ENCODE measurements around the gene SLC26A5.

Gene SLC26A5

GRCh38 chr7:103391976-103392375, 54.0 kb downstream of the SLC26A5 start:
- H3K9me3 ChIP-seq (ENCODE audit: control insufficient read depth, low read length), result no peaks in the 10 kb centered on the region
- H2AFZ ChIP-seq, result no peak overlapping the region
- no peaks in the 10 kb centered on the region for H3K27me3 ChIP-seq (ENCODE audit: control insufficient read depth, insufficient read depth, low read length)
- H3K4me3 ChIP-seq (ENCODE audit: low read depth, low read length), result no peak overlapping the region
- TF ChIP-seq CTCF (IDR thresholded peaks at IDR 0.05), result no peak
- H3K9ac ChIP-seq, result no peak overlapping the region
- no peaks in the 10 kb centered on the region for H3K79me2 ChIP-seq
- no peak overlapping the region for H3K27ac ChIP-seq
- no peaks in the 10 kb centered on the region for H3K36me3 ChIP-seq (ENCODE audit: control insufficient read depth, insufficient read depth, low read length)
- H3K4me1 ChIP-seq, result no peaks in the 10 kb centered on the region
- no peak overlapping the region for H3K4me2 ChIP-seq (ENCODE audit: low read length)

- no peak for TF ChIP-seq CTCF (IDR thresholded peaks at IDR 0.05)
- Histone ChIP-seq H3K27me3 (ENCODE audit: control insufficient read depth, insufficient read depth, low read length) (no peaks in the 10 kb centered on the region), H3K4me1 (no peaks in the 10 kb centered on the region), H3K36me3 (ENCODE audit: control insufficient read depth, insufficient read depth, low read length) (no peaks in the 10 kb centered on the region), H3K4me2 (ENCODE audit: low read length) (no peak overlapping the region), H3K79me2 (no peaks in the 10 kb centered on the region), H3K9me3 (ENCODE audit: control insufficient read depth, low read length) (no peaks in the 10 kb centered on the region), H3K27ac (no peak overlapping the region), H3K9ac (no peak overlapping the region), H3K4me3 (ENCODE audit: low read depth, low read length) (no peak overlapping the region), H2AFZ (no peak overlapping the region)
Observed at GRCh38 chr7:103391150-103391549, 54.9 kb downstream of the SLC26A5 start.

GRCh38 chr7:103389263-103389662, 56.7 kb downstream of the SLC26A5 start:
- no peak for TF ChIP-seq CTCF (IDR thresholded peaks at IDR 0.05)
- H3K27ac ChIP-seq, result no peak overlapping the region
- H2AFZ ChIP-seq, result no peak overlapping the region

GRCh38 chr7:103388469-103389140, 57.4 kb downstream of the SLC26A5 start:
- Histone ChIP-seq H3K4me2 (ENCODE audit: low read length) (no peak overlapping the region), H3K27ac (no peak overlapping the region), H3K9me3 (ENCODE audit: control insufficient read depth, low read length) (no peaks in the 10 kb centered on the region), H3K36me3 (ENCODE audit: control insufficient read depth, insufficient read depth, low read length) (no peaks in the 10 kb centered on the region), H3K9ac (no peak overlapping the region), H3K79me2 (no peaks in the 10 kb centered on the region), H3K27me3 (ENCODE audit: control insufficient read depth, insufficient read depth, low read length) (no peaks in the 10 kb centered on the region), H3K4me3 (ENCODE audit: low read depth, low read length) (no peak overlapping the region), H2AFZ (no peak overlapping the region), H3K4me1 (no peaks in the 10 kb centered on the region)
- no peak for TF ChIP-seq CTCF (IDR thresholded peaks at IDR 0.05)

More at GRCh38 chr7:103389263-103389662, 56.7 kb downstream of the SLC26A5 start:
- Histone ChIP-seq H3K9me3 (ENCODE audit: control insufficient read depth, low read length) (no peaks in the 10 kb centered on the region), H3K36me3 (ENCODE audit: control insufficient read depth, insufficient read depth, low read length) (no peaks in the 10 kb centered on the region), H3K9ac (no peak overlapping the region), H3K79me2 (no peaks in the 10 kb centered on the region), H3K4me2 (ENCODE audit: low read length) (no peak overlapping the region), H3K27me3 (ENCODE audit: control insufficient read depth, insufficient read depth, low read length) (no peaks in the 10 kb centered on the region), H3K4me3 (ENCODE audit: low read depth, low read length) (no peak overlapping the region), H3K4me1 (no peaks in the 10 kb centered on the region)

- H3K9me3 ChIP-seq (ENCODE audit: control insufficient read depth, low read length), result no peaks in the 10 kb centered on the region
- no peak overlapping the region for H3K4me2 ChIP-seq (ENCODE audit: low read length)
- no peak overlapping the region for H2AFZ ChIP-seq
- H3K27ac ChIP-seq, result no peak overlapping the region
- no peaks in the 10 kb centered on the region for H3K4me1 ChIP-seq
- no peak for TF ChIP-seq CTCF (IDR thresholded peaks at IDR 0.05)
- no peak overlapping the region for H3K4me3 ChIP-seq (ENCODE audit: low read depth, low read length)
- no peak overlapping the region for H3K9ac ChIP-seq
- no peaks in the 10 kb centered on the region for H3K79me2 ChIP-seq
- H3K36me3 ChIP-seq (ENCODE audit: control insufficient read depth, insufficient read depth, low read length), result no peaks in the 10 kb centered on the region
- no peaks in the 10 kb centered on the region for H3K27me3 ChIP-seq (ENCODE audit: control insufficient read depth, insufficient read depth, low read length)
Observed at GRCh38 chr7:103387242-103387641, 58.8 kb downstream of the SLC26A5 start.

Data from parathyroid adenoma (tissue), 2 donors.